OCI-LY3 (cell line): Measurements from ENCODE around the gene ADAMTS1.

Source experiments
- H2AFZ ChIP-seq: fragments of 200-600, 300-600 bp; shearing (Covaris generic); 2 replicates; pipeline ENCODE4 v1.6.0; 2014; ENCODE audit warnings: antibody characterized with exemption, low read depth, low read length
- H3K27ac ChIP-seq: fragments of 200-600, 300-600 bp; sonication (generic); 2 replicates; pipeline ENCODE4 v1.5.1; 2014; ENCODE audit warnings: mild to moderate bottlenecking, low read length, moderate library complexity, mixed read lengths
- H3K27me3 ChIP-seq: fragments of 200-600, 300-600 bp; sonication (generic); 2 replicates; pipeline ENCODE4 v1.6.1; 2014; ENCODE audit warnings: low read depth, low read length, mixed read lengths
- H3K36me3 ChIP-seq: fragments of 200-600, 300-600 bp; sonication (generic); replicated peaks from 2 replicates; pipeline ENCODE3; 2014; ENCODE audit warnings: low read depth, low read length, mixed read lengths
- H3K4me1 ChIP-seq: fragments of 300-600, 200-600 bp; sonication (generic); 2 replicates; pipeline ENCODE4 v1.6.1; 2014; ENCODE audit warnings: low read length, mixed read lengths
- H3K4me2 ChIP-seq: fragments of 200-600, 300-600 bp; sonication (generic); 2 replicates; pipeline ENCODE4 v1.6.1; 2014; ENCODE audit warnings: low read length, mixed read lengths
- H3K4me3 ChIP-seq: fragments of 300-600, 200-600 bp; sonication (generic); 2 replicates; pipeline ENCODE4 v1.5.1; 2014; ENCODE audit warnings: antibody characterized with exemption, mild to moderate bottlenecking, low read length, moderate library complexity
- H3K79me2 ChIP-seq: fragments of 300-600, 200-600 bp; shearing (Covaris generic); 2 replicates; pipeline ENCODE4 v1.6.1; 2014; ENCODE audit warnings: mild to moderate bottlenecking, low read length, mixed read lengths
- H3K9ac ChIP-seq: fragments of 300-600, 200-600 bp; shearing (Covaris generic); 2 replicates; pipeline ENCODE4 v1.6.0; 2014; ENCODE audit warnings: mild to moderate bottlenecking, low read length, moderate library complexity
- H3K9me3 ChIP-seq: fragments of 200-600, 300-600 bp; shearing (Covaris generic); 2 replicates; pipeline ENCODE4 v1.6.1; 2014; ENCODE audit warnings: low read length, mixed read lengths; ENCODE audit not compliant: insufficient read depth
- H4K20me1 ChIP-seq: fragments of 200-600, 300-600 bp; sonication (generic); 2 replicates; pipeline ENCODE4 v1.6.1; 2016; ENCODE audit warnings: low read length, mixed read lengths; ENCODE audit not compliant: insufficient read depth
- CTCF ChIP-seq: fragments of 200-600, 300-600 bp; sonication (generic); IDR thresholded peaks from 2 replicates; pipeline ENCODE4 v1.5.1; 2014; ENCODE audit warnings: antibody characterized with exemption, low read length, low read depth
- EZH2phosphoT487 ChIP-seq: fragments of 200-600 bp; shearing (Covaris generic); IDR thresholded peaks from 2 replicates; pipeline ENCODE4 v1.6.1; 2018; ENCODE audit warnings: antibody characterized with exemption, mixed run types, low read depth

The ADAMTS1 gene

DNA sequence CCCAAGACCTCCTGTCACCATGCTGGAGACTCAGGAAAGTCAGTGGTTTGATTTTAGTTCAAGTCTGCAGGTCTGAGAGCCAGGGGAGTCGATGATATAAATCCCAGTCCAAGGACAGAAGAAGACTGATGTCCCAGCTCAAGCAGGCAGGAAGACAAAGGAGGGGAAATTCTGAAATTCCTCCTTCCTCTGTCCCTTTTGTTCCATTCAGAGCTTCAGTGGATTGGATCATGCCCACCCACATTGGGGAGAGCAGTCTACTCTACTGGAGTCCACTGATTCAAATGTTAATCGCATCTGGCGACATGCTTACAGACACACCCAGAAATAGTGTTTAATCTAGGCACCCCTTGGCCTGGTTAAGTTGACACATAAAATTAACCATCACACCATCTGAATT, 7.2 kb upstream of the ADAMTS1 start:
- Histone ChIP-seq H4K20me1 (no peaks in the 10 kb centered on the region), H3K4me3 (no peak overlapping the region), H3K4me1 (0 out of 2 replicates have a peak, but pooled peaks cover 3% of the 10 kb centered on the region), H3K79me2 (no peaks in the 10 kb centered on the region), H3K9me3 (no peaks in the 10 kb centered on the region), H3K4me2 (no peak overlapping the region), H3K27me3 (no peaks in the 10 kb centered on the region), H3K36me3 (no peaks in the 10 kb centered on the region), H3K27ac (no peak overlapping the region), H2AFZ (no peak overlapping the region), H3K9ac (no peak overlapping the region)
- TF ChIP-seq CTCF (no peak), EZH2phosphoT487 (no peak)

GRCh38 chr21:26851109-26851944, 6.1 kb upstream of the ADAMTS1 start:
- Histone ChIP-seq H3K9me3 (no peaks in the 10 kb centered on the region), H4K20me1 (no peaks in the 10 kb centered on the region), H3K9ac (no peak overlapping the region), H3K4me2 (no peak overlapping the region), H3K4me1 (0 out of 2 replicates have a peak, but pooled peaks cover 3% of the 10 kb centered on the region), H2AFZ (no peak overlapping the region), H3K36me3 (no peaks in the 10 kb centered on the region), H3K4me3 (no peak overlapping the region), H3K79me2 (no peaks in the 10 kb centered on the region), H3K27ac (no peak overlapping the region), H3K27me3 (no peaks in the 10 kb centered on the region)
- no peak for TF ChIP-seq CTCF
- no peak for TF ChIP-seq EZH2phosphoT487

- Histone ChIP-seq H3K27ac (no peak overlapping the region), H3K27me3 (no peaks in the 10 kb centered on the region), H3K4me3 (peak overlapping the region; percentile 13; the same call in 1 of the 2 replicates), H2AFZ (no peak overlapping the region), H3K9ac (no peak overlapping the region), H3K9me3 (no peaks in the 10 kb centered on the region), H3K36me3 (no peaks in the 10 kb centered on the region), H4K20me1 (no peaks in the 10 kb centered on the region), H3K4me2 (peak overlapping the region; percentile 31), H3K4me1 (0 out of 2 replicates have a peak, but pooled peaks cover 3% of the 10 kb centered on the region), H3K79me2 (no peaks in the 10 kb centered on the region)
- TF ChIP-seq CTCF (peak; percentile 61), EZH2phosphoT487 (no peak)
Measured at GRCh38 chr21:26850116-26850643, 5.0 kb upstream of the ADAMTS1 start.

- H3K9ac ChIP-seq = no peak overlapping the region
- no peaks in the 10 kb centered on the region for H4K20me1 ChIP-seq
- peak overlapping the region; percentile 13; the same call in 1 of the 2 replicates for H3K4me3 ChIP-seq
- peak overlapping the region; percentile 31 for H3K4me2 ChIP-seq
- H3K9me3 ChIP-seq = no peaks in the 10 kb centered on the region
- no peaks in the 10 kb centered on the region for H3K36me3 ChIP-seq
- no peaks in the 10 kb centered on the region for H3K27me3 ChIP-seq
- TF ChIP-seq EZH2phosphoT487 = no peak
- TF ChIP-seq CTCF = peak; percentile 55
- H2AFZ ChIP-seq = no peak overlapping the region
- no peak overlapping the region for H3K27ac ChIP-seq
- 0 out of 2 replicates have a peak, but pooled peaks cover 3% of the 10 kb centered on the region for H3K4me1 ChIP-seq
- H3K79me2 ChIP-seq = no peaks in the 10 kb centered on the region
Measured at GRCh38 chr21:26849428-26850115, 4.4 kb upstream of the ADAMTS1 start.
